GM21360 (cell line): ENCODE results near the gene MYO18A.

Source experiments
- ATAC-seq: cut with Tn5 transposase; IDR thresholded peaks from one replicate; pipeline ENCODE4 v1.9.1; 2021; ENCODE audit warnings: mild to moderate bottlenecking, moderate library complexity; ENCODE audit not compliant: unreplicated experiment

Gene MYO18A

DNA sequence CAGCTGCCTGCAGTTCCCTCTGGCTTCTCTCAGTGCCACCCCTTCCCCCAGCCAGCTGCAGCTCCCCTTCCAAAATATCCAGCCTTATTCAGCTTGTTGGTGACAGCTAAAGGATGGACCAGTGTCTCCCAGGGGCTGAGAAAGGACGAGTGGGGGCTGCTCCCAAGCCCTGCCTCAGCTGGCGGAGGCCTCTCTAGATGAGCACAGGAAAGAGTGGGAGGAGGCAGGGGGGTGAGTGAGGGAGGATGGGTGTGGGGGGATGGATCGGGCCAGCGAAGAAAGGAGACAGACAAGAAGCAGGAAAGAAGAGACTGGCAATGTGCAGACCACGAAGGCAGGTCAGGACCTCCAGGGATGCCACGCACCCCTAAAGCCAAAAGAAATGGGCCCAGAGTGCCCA is 119.7 kb downstream of the MYO18A start:
- ATAC-seq = no peak

DNA sequence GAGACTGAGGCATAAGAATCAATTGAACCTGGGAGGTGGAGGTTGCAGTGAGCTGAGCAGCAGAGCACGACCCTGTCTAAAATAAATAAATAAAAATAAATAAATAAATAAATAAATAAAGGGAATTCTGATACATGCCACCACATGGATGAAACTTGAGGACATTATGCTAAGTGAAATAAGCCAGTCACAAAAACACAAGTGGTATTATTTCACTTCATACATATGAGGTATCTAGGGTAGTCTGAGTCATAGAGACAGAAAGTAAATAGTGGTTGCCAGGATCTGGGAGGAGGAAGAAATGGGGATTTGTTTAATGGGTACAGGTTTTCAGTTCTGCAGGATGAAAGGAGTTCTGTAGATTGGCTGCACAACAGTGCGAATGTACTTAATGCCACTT is 120.9 kb downstream of the MYO18A start:
- ATAC-seq = no peak

DNA sequence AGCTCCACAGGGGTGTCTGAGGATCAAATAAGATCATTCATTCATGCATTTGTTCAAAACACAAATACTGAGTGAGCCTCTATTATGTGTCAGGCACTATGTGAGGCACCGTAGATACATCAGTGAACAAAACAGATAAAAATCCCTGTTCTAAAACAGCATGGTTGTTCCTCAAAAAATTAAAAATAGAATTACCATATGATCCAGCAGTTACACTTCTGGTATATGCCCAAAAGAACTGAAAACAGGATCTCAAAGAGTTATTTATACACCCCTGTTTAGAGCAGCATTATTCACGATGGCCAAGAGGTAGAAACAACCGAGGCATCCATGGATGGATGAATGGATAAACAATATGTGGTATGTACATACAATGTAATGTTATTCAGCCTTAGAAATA is 121.8 kb downstream of the MYO18A start:
- no peak for ATAC-seq

- ATAC-seq = no peak
Observed at GRCh38 chr17:29057361-29057760, 122.8 kb downstream of the MYO18A start.

DNA sequence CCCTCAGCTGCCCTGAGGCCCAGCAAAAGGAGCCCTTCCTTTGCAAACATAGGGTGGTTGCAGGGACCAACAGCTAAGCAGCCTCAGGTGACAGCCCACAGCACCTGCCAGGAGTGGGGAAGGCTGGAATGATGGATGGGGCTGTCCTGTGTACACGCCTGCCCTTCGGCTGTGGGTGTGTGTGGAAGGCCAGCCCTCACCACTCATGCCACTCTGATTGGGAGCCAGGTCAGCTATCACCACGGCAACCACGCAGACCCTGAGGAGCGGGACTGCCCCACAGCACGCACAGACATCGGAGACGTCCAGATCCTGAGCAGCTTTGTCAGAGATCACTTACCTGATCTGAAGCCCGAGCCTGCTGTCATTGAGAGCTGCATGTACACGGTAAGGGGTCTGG is 125.4 kb downstream of the MYO18A start:
- ATAC-seq = no peak

- no peak for ATAC-seq
Observed at GRCh38 chr17:29051731-29052130, 128.5 kb downstream of the MYO18A start.

- no peak for ATAC-seq
Observed at GRCh38 chr17:29051194-29051593, 129.0 kb downstream of the MYO18A start.

DNA sequence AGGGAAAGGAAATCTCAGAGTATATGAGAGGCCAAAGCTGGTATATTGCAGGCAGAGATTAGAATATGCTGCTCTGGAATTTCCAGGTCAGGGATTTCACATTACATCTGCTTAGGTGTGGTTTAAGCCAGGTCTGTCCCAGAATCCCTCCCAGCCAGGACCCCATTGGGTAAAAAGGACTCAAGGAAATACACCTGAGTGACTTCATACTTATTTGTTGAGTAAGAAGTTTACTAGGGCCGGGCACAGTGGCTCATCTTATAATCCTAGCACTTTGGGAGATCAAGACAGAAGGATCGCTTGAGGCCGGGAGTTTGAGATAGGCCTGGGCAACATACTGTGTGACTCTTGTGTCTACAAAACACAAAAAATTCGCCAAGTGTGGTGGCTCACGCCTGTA is 130.0 kb downstream of the MYO18A start:
- no peak for ATAC-seq

DNA sequence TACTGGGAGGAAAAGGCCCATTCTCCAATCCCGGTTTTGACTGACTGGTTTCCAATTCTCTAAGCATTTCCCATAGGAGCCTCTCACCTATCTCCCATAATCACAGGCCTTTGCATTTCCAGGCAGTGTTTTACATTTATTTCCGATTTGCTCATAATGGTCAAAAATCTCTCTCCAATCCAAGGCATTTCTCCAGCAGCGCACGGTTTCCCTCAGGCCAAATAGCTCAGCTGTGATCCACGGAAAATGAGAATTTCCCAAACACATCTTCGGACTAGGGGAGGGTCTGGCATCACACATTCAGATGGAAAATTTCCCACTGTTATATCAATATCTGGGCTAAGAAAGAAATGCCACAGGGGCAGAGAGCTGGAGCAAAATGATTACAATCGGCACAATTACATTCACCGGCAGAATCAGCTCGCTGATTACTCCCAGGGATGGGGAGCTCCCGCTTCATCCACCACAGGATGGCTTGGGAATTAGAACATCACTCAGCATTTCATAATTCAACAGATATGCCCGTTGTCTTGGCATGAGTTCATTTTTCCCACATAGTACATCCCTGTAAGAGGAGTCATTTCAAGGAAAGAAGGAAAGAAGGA is 130.6 kb downstream of the MYO18A start:
- ATAC-seq = no peak

- no peak for ATAC-seq
Observed at GRCh38 chr17:29048440-29049368, 131.5 kb downstream of the MYO18A start.

DNA sequence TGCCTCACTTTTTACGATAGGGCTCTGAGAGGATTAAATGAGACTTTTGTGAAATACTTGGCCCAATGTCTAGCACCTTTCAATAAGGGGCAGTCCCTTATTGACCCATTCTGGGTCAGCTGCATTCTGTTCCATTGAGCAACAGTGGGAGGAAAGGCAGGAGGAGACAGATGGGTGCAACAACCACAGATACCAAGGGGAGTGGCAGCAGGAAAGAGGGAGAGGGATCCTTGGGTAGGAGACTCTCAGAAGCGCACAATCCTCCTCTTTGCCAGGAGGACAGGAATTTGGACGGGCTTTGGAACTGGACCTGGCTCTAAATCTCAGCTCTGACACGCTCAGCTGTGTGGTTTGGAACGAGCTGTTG is 133.7 kb downstream of the MYO18A start:
- ATAC-seq = no peak

GRCh38 chr17:29045734-29046472 is 134.3 kb downstream of the MYO18A start:
- ATAC-seq = no peak

- no peak for ATAC-seq
Observed at GRCh38 chr17:29045026-29045425, 135.2 kb downstream of the MYO18A start.

DNA sequence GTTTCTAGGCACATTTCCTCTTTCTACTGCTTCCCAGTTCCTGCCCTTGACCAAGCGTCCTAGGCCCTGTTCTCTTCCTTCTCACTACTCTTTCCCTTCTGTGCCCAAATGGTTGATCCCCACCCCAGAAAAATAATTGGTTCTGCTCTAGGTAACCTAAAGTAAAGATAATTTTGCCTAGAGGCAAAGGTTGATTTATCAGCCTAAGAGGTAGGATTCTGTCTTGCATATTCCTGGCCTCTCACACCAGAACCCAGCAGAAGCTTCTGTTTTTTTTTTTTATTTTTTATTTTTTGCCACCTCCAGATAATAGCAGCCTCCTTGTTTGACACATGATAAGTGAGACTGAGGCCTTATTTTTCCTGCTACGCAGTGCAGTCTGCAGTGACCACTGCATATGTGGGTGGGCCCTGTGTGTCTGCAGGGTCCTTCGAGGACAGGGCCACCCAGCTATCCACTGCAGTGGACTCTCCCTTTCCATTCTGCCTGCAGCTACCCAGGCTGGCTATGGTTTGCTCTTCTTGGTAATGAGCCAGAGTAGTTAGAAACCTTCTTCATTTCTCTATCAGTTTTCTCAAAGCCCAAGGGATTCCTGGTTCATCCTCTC is 136.6 kb downstream of the MYO18A start:
- ATAC-seq = no peak

GRCh38 chr17:29042679-29043538 is 137.3 kb downstream of the MYO18A start, which contains the start of gene PIPOX:
Gene PIPOX, plus strand, starts transcription at chr17:29043141. Its CDS starts 85 bp downstream, at chr17:29043226.
- ATAC-seq = no peak

- ATAC-seq = no peak
Observed at GRCh38 chr17:29042026-29042678, 138.0 kb downstream of the MYO18A start.

- no peak for ATAC-seq
Observed at GRCh38 chr17:29041571-29041970, 138.6 kb downstream of the MYO18A start.

- ATAC-seq = no peak
Observed at GRCh38 chr17:29041091-29041490, 139.1 kb downstream of the MYO18A start.

- no peak for ATAC-seq
Observed at GRCh38 chr17:29039764-29040598, 140.2 kb downstream of the MYO18A start.
